Kidney epithelial cell (primary cell): ENCODE data around the gene GPR180. TPM values are rescaled to one million over a fixed set of nuclear protein-coding genes. Genes with fewer than 3 reads are reported as not detected.

ENCODE experiments used
- DNase-seq: peaks from one replicate; pipeline ENCODE4 v3.0.0-alpha.2; 2010; ENCODE audit warnings: low read depth
- H3K27me3 ChIP-seq: 2 replicates; pipeline ENCODE4 v1.6.0; 2011; ENCODE audit warnings: low read length; ENCODE audit not compliant: control insufficient read depth, insufficient read depth
- H3K36me3 ChIP-seq: 2 replicates; pipeline ENCODE4 v1.5.1; 2011; ENCODE audit warnings: low read length; ENCODE audit not compliant: control insufficient read depth, insufficient read depth
- H3K4me3 ChIP-seq: 2 replicates; pipeline ENCODE4 v1.5.1; 2011; ENCODE audit warnings: low read depth, mild to moderate bottlenecking, control low read depth, low read length
- total RNA-seq: library from RNA; depleted of rRNA; stranded (reverse); fragments of >200 nt; gene quantifications from 2 replicates; pipeline ENCODE4 v1.2.3, GENCODE V29; 2015
- TF ChIP-seq, protein P1 (sequence below): IDR thresholded peaks from 2 replicates; pipeline ENCODE4 v1.5.1; 2011; ENCODE audit warnings: mild to moderate bottlenecking, moderate library complexity, low read length, control low read depth, inconsistent platforms; ENCODE audit not compliant: insufficient read depth, poor library complexity, severe bottlenecking

GPR180 gene
- total RNA-seq, 1 donor from 2014 or later, result 7.5 TPM

DNA sequence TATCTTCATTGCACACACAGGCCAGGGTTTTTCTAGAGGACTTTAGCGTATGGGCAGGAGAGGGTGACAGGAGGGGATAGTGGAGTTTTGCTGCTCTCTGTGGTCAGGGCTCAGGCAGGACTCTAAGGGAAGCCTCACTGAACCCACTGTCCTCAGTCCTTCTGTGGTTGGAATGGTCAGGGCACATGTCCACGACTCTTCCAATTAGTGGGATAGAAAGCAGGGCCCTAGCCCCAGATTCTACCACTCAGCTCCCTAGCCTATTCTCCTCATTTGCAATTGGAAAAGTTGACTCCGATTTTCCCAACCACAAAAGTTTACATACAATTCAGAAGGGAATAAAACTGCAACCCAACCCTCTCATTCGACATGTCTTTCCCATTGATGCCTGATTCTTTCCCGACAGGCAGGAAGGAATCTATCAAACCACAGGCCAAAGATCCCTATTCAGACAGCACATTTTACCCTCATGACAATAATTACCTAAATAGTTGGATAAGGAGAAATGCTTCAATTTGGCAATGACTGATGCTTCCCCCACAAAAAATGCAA, 43.9 kb upstream of the GPR180 start:
- no peak for DNase-seq
- Histone ChIP-seq H3K4me3 (no peak overlapping the region), H3K36me3 (no peaks in the 10 kb centered on the region), H3K27me3 (no peaks in the 10 kb centered on the region)
- TF ChIP-seq, protein P1, sequence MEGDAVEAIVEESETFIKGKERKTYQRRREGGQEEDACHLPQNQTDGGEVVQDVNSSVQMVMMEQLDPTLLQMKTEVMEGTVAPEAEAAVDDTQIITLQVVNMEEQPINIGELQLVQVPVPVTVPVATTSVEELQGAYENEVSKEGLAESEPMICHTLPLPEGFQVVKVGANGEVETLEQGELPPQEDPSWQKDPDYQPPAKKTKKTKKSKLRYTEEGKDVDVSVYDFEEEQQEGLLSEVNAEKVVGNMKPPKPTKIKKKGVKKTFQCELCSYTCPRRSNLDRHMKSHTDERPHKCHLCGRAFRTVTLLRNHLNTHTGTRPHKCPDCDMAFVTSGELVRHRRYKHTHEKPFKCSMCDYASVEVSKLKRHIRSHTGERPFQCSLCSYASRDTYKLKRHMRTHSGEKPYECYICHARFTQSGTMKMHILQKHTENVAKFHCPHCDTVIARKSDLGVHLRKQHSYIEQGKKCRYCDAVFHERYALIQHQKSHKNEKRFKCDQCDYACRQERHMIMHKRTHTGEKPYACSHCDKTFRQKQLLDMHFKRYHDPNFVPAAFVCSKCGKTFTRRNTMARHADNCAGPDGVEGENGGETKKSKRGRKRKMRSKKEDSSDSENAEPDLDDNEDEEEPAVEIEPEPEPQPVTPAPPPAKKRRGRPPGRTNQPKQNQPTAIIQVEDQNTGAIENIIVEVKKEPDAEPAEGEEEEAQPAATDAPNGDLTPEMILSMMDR, result no peak

DNA sequence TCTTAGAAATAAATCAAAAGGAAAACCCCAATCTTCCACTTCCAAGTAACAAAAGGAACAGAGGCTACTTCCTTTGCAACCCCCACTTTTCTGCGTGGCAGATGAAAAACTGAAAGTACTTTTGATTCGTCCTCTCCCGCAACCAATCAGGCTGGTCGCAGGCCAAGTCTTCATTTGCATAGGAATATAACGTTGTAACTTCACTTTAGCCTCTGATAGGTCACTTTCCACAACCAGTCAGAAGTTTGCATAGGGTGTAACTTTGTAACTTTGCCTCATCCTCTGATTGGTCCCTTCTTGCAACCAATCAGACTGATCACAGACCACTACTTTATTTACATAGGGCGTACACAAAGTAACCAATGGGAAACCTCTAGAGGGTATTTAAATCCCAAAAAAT, 42.9 kb upstream of the GPR180 start:
- no peaks in the 10 kb centered on the region for H3K27me3 ChIP-seq
- no peak overlapping the region for H3K4me3 ChIP-seq
- no peak for DNase-seq
- H3K36me3 ChIP-seq, result no peaks in the 10 kb centered on the region
- TF ChIP-seq, protein P1, result no peak

DNA sequence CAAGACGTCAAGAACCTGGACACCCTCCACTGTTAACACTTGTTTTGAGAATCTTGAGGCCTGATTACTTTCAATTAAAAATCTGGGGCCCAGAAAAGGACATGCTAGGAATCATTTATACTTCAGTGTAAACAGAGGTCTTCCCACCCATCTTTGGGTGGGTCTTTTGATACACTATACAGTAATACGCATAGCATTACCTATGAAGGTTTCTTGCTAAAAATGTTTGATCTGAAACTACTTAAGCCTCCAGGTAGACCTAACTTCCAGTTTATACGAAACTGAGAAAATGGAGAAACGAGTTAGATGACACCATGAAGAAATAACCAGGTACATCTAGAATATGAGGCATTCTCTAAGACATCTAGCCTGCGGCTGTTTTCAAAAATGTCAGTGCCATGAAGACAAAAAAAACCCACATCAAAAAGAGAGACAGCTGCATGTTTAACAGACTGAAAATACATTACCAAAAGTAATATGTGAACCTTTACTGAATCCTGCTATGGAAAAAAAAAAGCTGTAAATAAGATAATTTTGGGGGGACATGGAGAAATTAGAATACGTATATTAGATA, 42.3 kb upstream of the GPR180 start:
- no peak for DNase-seq
- Histone ChIP-seq H3K27me3 (no peaks in the 10 kb centered on the region), H3K36me3 (no peaks in the 10 kb centered on the region), H3K4me3 (no peak overlapping the region)
- TF ChIP-seq, protein P1, result no peak

DNA sequence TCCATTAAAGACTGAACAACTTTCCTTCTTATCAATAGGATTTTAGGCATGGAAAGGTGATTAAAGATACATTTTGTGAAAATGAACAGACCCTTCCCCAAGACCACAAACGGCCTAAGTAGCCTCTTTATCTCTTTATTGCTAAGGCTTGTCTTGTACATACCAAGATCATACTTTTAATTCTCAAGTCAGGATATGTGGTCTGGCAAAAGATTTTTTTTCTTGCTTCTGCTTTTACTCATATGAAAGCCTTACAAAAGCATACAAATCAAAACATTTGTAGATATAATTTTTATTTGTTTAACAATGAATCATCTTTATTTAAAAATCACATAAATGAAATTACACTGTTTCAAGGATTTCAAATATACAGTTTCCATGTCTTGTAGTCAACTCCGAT, 41.5 kb upstream of the GPR180 start:
- H3K36me3 ChIP-seq, result no peaks in the 10 kb centered on the region
- no peak overlapping the region for H3K4me3 ChIP-seq
- TF ChIP-seq, protein P1, result no peak
- H3K27me3 ChIP-seq, result no peaks in the 10 kb centered on the region
- no peak for DNase-seq

DNA sequence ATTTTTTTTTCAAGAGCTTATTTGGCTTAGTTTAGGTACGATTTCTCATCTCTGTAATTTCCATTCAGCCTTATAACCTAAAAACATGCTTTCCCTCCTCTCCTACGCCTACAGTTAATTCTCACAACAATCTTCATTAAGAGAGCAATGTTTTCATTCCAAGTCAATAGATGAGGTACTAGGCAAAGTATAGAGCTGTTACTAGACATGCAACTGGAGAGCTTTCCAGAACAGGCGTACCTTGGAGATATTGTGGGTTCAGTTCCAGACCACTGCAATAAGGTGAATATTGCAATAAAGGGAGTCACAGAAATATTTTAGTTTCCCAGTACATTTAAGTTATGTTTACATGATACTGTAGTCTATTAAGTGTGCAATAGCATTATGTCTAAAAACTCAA, 40.5 kb upstream of the GPR180 start:
- H3K4me3 ChIP-seq, result no peak overlapping the region
- DNase-seq, result no peak
- H3K36me3 ChIP-seq, result no peaks in the 10 kb centered on the region
- TF ChIP-seq, protein P1, result no peak
- no peaks in the 10 kb centered on the region for H3K27me3 ChIP-seq

DNA sequence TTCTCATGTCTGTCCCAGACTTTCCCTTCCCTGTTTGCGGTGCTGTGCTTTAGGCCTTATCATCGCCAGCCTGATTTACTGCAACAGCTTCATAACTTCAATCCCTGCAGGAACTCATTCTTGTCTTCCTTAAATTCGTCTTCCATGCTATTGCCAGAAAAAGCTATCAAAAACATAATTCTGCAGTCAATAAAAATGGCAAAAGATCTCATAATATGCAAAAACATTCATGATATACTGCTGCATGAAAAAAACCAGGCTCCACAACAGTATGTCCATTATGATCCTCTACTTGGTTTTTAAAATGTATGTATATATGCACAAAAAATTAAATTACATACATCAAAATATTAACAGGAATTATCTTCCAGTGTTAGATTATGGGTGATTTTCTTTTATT, 34.1 kb upstream of the GPR180 start:
- Histone ChIP-seq H3K36me3 (peaks cover 1% of the 10 kb centered on the region), H3K27me3 (no peaks in the 10 kb centered on the region), H3K4me3 (no peak overlapping the region)
- no peak for DNase-seq
- TF ChIP-seq, protein P1, result no peak
